SU-DHL-6 (cell line): ENCODE results near the gene PAF1.

Experiments
- EZH2phosphoT487 ChIP-seq: fragments of 200-600 bp; sonication (generic), shearing (Covaris generic); conservative IDR thresholded peaks from 2 replicates; pipeline ENCODE4 v1.6.1; 2018; ENCODE audit warnings: mild to moderate bottlenecking, antibody characterized with exemption, low read length, moderate library complexity, mixed read lengths
- TF ChIP-seq, protein P1 (sequence below): fragments of 200-600 bp; sonication (generic); IDR thresholded peaks from one replicate; pipeline ENCODE4 v1.5.1; 2017; ENCODE audit warnings: antibody characterized with exemption, mild to moderate bottlenecking, low read length, moderate library complexity; ENCODE audit not compliant: insufficient read depth, poor library complexity, severe bottlenecking

DNA sequence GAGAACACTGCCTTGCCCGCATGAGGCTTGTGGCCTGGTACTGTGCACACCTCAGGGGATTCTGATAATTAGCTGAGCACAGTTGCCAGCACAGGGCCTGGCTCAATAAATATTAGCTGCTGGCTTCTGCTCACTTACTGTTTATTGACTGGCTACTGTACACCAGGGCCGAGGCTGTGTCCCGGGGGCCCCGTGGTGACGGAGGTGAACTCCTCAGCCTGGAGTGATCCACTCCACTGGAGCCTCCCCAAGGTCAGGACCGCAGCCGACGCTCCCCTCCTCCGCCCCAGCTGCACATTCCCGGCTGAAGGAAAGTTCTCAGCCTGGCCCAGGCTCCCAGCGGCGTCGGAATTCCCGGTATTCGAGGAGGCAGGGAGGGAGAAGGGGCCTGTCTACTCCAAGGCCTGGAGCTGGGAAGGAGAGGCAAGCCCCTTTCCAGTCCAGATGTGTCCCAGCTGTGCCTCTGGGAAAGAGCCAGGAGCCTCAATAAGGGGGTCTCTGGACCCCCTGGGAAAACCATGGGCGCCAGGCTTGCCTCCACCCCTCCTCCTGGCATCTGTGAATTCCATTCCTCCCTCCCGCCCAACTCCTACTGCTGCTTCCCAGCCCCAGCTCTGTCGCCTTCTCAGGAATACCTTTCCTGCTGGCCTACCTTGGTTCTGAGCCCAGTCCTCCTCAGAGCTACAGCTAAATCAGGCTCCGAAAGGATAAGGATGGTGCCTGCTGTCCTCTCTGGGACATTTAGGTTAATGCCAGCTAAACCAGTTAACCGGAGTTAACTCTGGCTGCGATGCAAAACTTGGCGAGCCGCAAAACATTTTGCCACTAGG is 37.6 kb upstream of the PAF1 start:
- TF ChIP-seq, protein P1, sequence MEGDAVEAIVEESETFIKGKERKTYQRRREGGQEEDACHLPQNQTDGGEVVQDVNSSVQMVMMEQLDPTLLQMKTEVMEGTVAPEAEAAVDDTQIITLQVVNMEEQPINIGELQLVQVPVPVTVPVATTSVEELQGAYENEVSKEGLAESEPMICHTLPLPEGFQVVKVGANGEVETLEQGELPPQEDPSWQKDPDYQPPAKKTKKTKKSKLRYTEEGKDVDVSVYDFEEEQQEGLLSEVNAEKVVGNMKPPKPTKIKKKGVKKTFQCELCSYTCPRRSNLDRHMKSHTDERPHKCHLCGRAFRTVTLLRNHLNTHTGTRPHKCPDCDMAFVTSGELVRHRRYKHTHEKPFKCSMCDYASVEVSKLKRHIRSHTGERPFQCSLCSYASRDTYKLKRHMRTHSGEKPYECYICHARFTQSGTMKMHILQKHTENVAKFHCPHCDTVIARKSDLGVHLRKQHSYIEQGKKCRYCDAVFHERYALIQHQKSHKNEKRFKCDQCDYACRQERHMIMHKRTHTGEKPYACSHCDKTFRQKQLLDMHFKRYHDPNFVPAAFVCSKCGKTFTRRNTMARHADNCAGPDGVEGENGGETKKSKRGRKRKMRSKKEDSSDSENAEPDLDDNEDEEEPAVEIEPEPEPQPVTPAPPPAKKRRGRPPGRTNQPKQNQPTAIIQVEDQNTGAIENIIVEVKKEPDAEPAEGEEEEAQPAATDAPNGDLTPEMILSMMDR, result no peak
- no peak for TF ChIP-seq EZH2phosphoT487
